ENCODE measurements around the gene GATAD2A. TPM values are rescaled to one million over a fixed set of nuclear protein-coding genes. Genes with fewer than 3 reads are reported as not detected.

The GATAD2A gene
- total RNA-seq, 1 experiment from 2014 or later, result 80.3 TPM

GRCh38 chr19:19417628-19418245 is 12.3 kb downstream of the GATAD2A start:
- no peak for DNase-seq (ENCODE audit: low spot score)
- in situ Hi-C loops (cut with HindIII; ENCODE audit: low sequenced_read_pairs), result no loop called here

DNA sequence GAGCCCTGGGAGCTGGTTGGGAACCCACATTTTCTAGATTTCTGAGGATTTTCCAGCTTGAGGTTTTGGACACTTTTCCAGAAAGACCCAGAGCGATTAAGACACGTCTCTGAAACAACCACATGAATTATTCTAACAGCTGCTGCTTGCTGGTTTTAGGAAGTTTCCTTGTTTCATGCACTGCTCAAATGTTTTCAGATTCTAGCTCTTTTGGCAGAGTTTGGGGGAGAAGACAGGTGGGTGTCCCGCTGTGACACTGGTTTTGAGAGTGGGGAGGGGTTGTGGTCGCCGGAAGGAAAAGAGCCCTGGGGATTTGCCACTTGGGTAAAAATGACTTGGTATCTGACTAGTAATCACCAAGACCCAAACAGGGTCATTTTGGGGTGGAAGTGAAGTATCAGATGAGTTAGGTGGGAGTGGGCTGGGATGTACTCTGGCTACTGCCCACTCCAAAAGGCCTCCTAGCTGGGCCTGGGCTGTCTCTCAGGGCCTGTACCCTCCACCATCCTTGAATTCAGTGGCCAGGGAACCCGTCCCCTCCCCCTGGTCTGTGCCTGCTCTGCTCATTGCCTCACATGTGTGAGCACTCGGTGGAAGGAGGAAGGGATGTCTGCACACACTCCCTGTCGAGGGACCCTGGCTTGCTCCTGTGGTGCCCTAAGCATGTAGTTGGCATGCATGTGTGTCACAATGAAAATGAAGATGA is 13.2 kb downstream of the GATAD2A start:
- no peak for DNase-seq (ENCODE audit: low spot score)
- in situ Hi-C loops (cut with HindIII; ENCODE audit: low sequenced_read_pairs), result no loop called here

GRCh38 chr19:19420570-19421298 is 15.3 kb downstream of the GATAD2A start:
- in situ Hi-C loops (cut with HindIII; ENCODE audit: low sequenced_read_pairs), result no loop called here
- peak; percentile 45 for DNase-seq (ENCODE audit: low spot score)

DNA sequence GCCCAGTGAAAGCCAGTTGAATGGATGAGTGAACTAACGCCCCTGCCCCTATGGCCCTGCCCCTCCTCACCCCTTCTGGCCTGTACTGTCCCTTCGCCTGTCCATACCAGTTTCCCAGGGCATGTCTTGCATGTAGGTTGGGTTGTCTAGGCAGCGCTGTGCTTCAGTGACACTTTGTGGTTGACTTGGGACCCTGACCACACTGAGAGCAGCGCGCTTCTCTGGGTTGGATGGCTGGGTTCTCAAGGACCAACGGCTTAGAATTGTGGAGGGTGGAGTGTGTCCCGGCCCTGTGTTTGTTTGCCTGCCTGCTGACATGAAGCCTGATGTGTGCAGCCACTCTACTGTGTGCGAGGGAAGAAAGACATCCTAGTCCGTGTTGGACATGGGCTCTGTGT is 15.8 kb downstream of the GATAD2A start:
- DNase-seq (ENCODE audit: low spot score), result no peak
- in situ Hi-C loops (cut with HindIII; ENCODE audit: low sequenced_read_pairs), result no loop called here

DNA sequence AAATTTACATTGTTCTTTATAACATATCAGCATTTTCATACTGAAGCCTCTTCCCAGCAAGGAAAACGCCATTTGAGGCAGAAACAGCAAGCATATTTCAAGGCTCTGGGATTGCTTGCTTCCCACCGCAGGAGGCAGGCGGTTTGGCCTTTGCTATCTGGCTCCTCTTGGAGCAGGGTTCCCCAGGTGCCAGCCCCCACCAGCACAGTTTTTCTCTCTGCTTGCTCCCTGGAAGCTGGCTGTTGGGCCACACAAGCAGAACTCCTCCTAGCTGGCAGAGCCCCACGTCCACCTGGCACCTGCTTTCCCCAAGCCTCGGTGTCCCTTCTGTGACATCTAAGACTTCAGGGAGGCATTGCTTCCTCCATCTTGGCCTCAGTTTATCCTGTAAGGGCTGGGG is 16.7 kb downstream of the GATAD2A start:
- in situ Hi-C loops (cut with HindIII; ENCODE audit: low sequenced_read_pairs), result no loop called here

GRCh38 chr19:19423322-19423721 is 17.8 kb downstream of the GATAD2A start:
- in situ Hi-C loops (cut with HindIII; ENCODE audit: low sequenced_read_pairs), result no loop called here
- no peak for DNase-seq (ENCODE audit: low spot score)

More for the DNA sequence above, 16.7 kb downstream of the GATAD2A start:
- DNase-seq (ENCODE audit: low spot score), result peak; percentile 47

- in situ Hi-C loops (cut with HindIII; ENCODE audit: low sequenced_read_pairs), result no loop called here
Measured at GRCh38 chr19:19425170-19425875, 19.8 kb downstream of the GATAD2A start.

GRCh38 chr19:19426216-19426615 is 20.7 kb downstream of the GATAD2A start:
- no peak for DNase-seq (ENCODE audit: low spot score)
- in situ Hi-C loops (cut with HindIII; ENCODE audit: low sequenced_read_pairs), result no loop called here

More at GRCh38 chr19:19425170-19425875, 19.8 kb downstream of the GATAD2A start:
- peak; percentile 66 for DNase-seq (ENCODE audit: low spot score)

GRCh38 chr19:19426799-19427198 is 21.3 kb downstream of the GATAD2A start:
- in situ Hi-C loops (cut with HindIII; ENCODE audit: low sequenced_read_pairs), result no loop called here
- no peak for DNase-seq (ENCODE audit: low spot score)

- in situ Hi-C loops (cut with HindIII; ENCODE audit: low sequenced_read_pairs), result no loop called here
- DNase-seq (ENCODE audit: low spot score), result no peak
Measured at GRCh38 chr19:19427302-19427701, 21.8 kb downstream of the GATAD2A start.

DNA sequence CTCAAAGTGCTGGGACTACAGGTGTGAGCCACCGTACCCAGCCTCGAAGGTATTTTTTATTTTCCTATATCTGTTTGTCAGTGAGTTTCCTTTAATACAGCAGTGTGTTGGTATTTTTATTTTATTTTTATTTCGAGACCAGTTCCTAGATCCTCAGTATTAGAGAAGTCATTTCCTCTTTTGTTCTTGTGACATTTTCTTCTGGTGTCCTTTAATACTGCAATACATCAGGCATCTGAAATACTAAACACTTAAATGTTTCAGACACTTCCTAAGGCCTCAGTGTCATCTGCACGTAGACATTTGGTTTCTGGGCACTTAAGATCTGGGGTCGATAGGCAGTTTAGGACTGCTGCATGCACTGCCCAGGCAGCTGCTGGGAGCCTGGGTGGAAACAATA is 22.5 kb downstream of the GATAD2A start:
- in situ Hi-C loops (cut with HindIII; ENCODE audit: low sequenced_read_pairs), result no loop called here
- no peak for DNase-seq (ENCODE audit: low spot score)

- in situ Hi-C loops (cut with HindIII; ENCODE audit: low sequenced_read_pairs), result no loop called here
- DNase-seq (ENCODE audit: low spot score), result no peak
Measured at GRCh38 chr19:19428746-19429145, 23.3 kb downstream of the GATAD2A start.

DNA sequence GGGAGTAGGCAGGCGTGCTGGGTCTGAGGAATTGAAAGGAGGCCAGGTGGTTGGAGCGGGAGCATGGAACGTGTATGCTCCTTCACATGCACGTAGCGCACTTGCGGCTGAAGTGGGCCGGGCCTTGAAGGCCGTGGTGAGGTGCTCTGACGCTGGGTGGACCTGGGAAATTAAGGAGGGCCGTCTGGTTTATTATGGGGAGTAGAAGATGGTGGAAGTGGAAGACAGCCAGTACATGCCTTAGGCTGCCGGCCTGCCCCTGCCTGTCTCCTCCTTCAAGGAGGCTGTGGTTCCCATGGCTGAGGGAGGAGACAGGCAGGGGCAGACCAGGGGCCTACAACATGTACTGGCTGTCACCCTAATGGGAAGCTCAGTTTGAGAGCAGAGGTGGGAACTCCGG is 23.9 kb downstream of the GATAD2A start:
- no peak for DNase-seq (ENCODE audit: low spot score)
- in situ Hi-C loops (cut with HindIII; ENCODE audit: low sequenced_read_pairs), result no loop called here

DNA sequence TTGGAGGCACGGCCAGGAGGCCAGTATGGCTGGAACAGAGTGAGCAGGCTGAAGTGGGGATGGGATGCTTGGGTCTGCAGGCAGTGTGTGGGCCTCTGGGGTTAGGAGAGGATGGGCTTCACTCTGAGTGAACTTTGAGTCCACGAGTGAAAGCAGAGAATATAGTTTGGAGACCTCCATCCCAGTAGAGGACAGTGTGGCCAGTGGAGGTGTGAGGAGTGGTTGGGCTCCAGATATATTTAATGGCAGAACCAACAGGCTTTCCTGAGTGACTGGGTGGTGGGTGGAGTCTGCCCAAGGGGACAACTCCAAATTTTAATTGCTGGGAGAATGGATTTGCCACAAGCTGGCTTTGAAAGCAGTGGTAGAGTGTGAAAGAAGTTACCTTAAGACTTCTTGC is 27.3 kb downstream of the GATAD2A start:
- in situ Hi-C loops (cut with HindIII; ENCODE audit: low sequenced_read_pairs), result no loop called here
- DNase-seq (ENCODE audit: low spot score), result no peak

DNA sequence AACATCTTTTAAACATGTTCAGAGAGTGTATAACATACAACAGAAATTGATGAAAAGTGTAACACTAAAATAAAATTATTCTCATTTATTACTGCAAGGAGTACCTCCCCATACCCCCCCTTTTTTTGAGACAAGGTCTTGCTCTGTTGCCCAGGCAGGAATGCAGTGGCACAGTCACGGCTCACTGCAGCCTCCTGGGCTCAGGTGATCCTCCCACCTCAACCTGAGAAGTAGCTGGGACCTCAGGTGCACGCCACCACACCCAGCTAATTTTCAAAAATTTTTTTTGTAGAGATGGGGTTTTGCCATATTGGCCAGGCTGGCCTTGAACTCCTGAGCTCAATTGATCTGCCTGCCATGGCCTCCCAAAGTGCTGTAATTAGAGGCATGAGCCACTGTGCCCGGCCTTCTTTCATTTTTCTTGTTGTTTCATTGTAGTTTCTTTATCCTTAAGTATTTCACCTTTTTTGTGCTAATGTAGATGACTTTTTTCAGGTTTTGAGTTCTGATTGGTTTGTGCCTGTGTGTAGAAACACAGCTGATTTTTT is 28.3 kb downstream of the GATAD2A start:
- DNase-seq (ENCODE audit: low spot score), result no peak
- in situ Hi-C loops (cut with HindIII; ENCODE audit: low sequenced_read_pairs), result no loop called here

GRCh38 chr19:19434483-19435045 is 29.1 kb downstream of the GATAD2A start:
- in situ Hi-C loops (cut with HindIII; ENCODE audit: low sequenced_read_pairs), result no loop called here

DNA sequence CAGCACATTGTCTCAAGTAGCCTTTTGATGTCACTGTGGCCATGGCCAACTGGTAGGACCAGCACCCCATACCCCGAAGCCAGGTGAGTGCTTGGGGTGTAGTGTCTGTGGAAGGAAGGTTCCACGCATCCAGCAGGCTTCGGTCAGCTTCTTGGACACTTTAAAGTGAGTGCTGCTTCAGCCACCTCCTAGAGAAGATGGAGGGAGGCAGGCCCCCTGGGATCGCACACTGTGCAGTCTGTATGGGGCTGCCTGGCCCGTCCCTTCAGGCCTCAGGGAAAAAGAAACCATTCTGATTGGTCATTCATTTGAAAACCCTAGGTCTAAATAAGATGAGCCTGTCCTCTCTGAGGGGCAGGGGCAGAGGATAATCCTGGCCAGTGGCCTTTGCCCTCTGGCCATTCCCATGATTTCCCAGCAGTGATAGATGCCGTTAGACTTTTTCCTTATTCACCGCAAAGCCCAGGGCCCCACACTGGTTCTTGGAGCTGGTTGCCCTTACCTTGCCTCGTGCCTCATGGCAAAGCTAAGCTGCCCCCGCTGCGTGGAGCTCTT is 30.7 kb downstream of the GATAD2A start:
- DNase-seq (ENCODE audit: low spot score), result no peak
- in situ Hi-C loops (cut with HindIII; ENCODE audit: low sequenced_read_pairs), result no loop called here

More at GRCh38 chr19:19434483-19435045, 29.1 kb downstream of the GATAD2A start:
- no peak for DNase-seq (ENCODE audit: low spot score)

- in situ Hi-C loops (cut with HindIII; ENCODE audit: low sequenced_read_pairs), result no loop called here
- DNase-seq (ENCODE audit: low spot score), result no peak
Measured at GRCh38 chr19:19438366-19439175, 33.1 kb downstream of the GATAD2A start.

Data from G401 (cell line).